Endodermal cell (in vitro differentiated cells): ENCODE measurements around the gene GPR84. TPM values are rescaled to one million over a fixed set of nuclear protein-coding genes. Genes with fewer than 3 reads are reported as not detected.

Experiments
- DNase-seq: peaks from one replicate; pipeline ENCODE4 v3.0.0-alpha.2; 2017
- H3K27ac ChIP-seq: 2 replicates; pipeline ENCODE4 v1.5.1; 2013; ENCODE audit warnings: mild to moderate bottlenecking, low read depth, low read length, moderate library complexity
- H3K27me3 ChIP-seq: 2 replicates; pipeline ENCODE4 v1.6.1; 2013; ENCODE audit warnings: mild to moderate bottlenecking, low read length, moderate library complexity; ENCODE audit not compliant: insufficient read depth, control insufficient read depth, poor library complexity, severe bottlenecking
- H3K36me3 ChIP-seq: 2 replicates; pipeline ENCODE4 v1.7.0; 2013; ENCODE audit warnings: mild to moderate bottlenecking, low read length, moderate library complexity; ENCODE audit not compliant: control insufficient read depth, insufficient read depth
- H3K4me1 ChIP-seq: one replicate; pipeline ENCODE4 v1.7.0; 2013; ENCODE audit warnings: low read length; ENCODE audit not compliant: control insufficient read depth, insufficient read depth
- H3K4me3 ChIP-seq: 2 replicates; pipeline ENCODE4 v1.5.1; 2013; ENCODE audit warnings: mild to moderate bottlenecking, low read length, moderate library complexity
- H3K9ac ChIP-seq: 2 replicates; pipeline ENCODE4 v1.6.1; 2013; ENCODE audit warnings: mild to moderate bottlenecking, low read length, moderate library complexity; ENCODE audit not compliant: poor library complexity, severe bottlenecking; ENCODE audit errors: extremely low read depth
- H3K9me3 ChIP-seq: 2 replicates; pipeline ENCODE4 v1.6.1; 2013; ENCODE audit warnings: mild to moderate bottlenecking, low read length, moderate library complexity; ENCODE audit not compliant: control insufficient read depth
- H3K27ac Mint-ChIP-seq: 2 replicates; pipeline ENCODE4 v1.8.0; 2020; ENCODE audit warnings: mixed read lengths
- H3K27me3 Mint-ChIP-seq: 2 replicates; pipeline ENCODE4 v1.8.0; 2021; ENCODE audit warnings: mild to moderate bottlenecking, mixed read lengths; ENCODE audit not compliant: insufficient read depth
- H3K36me3 Mint-ChIP-seq: 2 replicates; pipeline ENCODE4 v1.8.0; 2020; ENCODE audit warnings: low read depth, mixed read lengths
- H3K4me1 Mint-ChIP-seq: 2 replicates; pipeline ENCODE4 v1.8.0; 2020; ENCODE audit warnings: mixed read lengths
- H3K4me3 Mint-ChIP-seq: 2 replicates; pipeline ENCODE4 v1.8.0; 2020; ENCODE audit warnings: mild to moderate bottlenecking, moderate library complexity, mixed read lengths
- H3K9me3 Mint-ChIP-seq: 2 replicates; pipeline ENCODE4 v1.8.0; 2020; ENCODE audit warnings: mild to moderate bottlenecking, mixed read lengths
- WGBS, 2 experiments: methylation state at CpG; one replicate each; pipeline versions ENCODE4 v1.1.5 to v1.1.7; 2013; ENCODE audit warnings: missing lambda C conversion rate in 2 of 2, mixed read lengths in 1 of 2; ENCODE audit not compliant: insufficient coverage in 1 of 2, insufficient read length in 1 of 2; 5-methylcytosine and 5-hydroxymethylcytosine counted together
- total RNA-seq, 2 donors: library from RNA; stranded (reverse); fragmentation: NEBNext Ultra II Directional in 1 of 2; extraction: Animal tissue kit (Norgen Biotek cat#: 25700) in 1 of 2; gene quantifications; 2 replicates in 1 of 2; 3 replicates in 1 of 2; pipeline ENCODE4 v1.2.1, GENCODE V29; 2021
- TF ChIP-seq, protein P1 (sequence below): fragments of 200-600 bp; sonication (generic); conservative IDR thresholded peaks from 2 replicates; pipeline ENCODE4 v1.5.0; 2021; ENCODE audit warnings: antibody characterized with exemption, mild to moderate bottlenecking

Gene GPR84
- total RNA-seq, 2 donors from 2014 or later, result not detected

DNA sequence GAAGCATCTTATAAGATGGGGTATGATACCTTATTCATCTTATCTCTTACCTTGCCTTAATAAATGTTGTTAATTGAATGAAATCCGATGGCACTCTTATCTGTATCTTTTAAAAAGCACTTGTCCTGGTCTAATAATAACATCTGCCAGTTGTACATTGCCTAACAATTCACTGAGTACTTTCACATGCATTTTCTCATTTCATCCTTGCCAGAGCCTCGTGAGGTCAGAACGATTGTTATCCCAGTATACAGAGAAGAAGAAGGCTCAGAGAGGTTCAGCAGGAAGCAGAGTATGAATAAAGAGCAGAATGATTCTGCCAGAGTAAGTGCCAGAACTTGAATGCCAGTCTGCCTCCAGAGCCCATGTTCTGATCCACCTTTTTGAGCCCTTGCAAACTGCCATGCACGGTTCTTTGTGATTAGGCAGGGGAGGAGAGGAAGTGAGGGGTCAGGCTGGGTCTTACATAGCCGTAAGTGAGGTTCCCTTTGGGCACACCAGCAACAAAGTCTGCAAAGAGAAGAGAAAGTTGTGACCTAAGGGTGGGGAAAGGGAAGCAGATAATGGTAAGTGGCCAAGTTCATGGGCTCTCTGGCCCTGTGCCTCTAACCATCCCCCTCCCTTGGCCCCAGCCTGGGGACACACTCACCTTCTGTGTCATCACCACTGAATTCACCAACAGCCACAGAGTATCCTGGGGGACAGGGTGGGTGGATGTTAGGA is 43.1 kb upstream of the GPR84 start:
- Mint-ChIP-seq H3K9me3 (no peaks in the 10 kb centered on the region), H3K4me3 (no peak overlapping the region), H3K36me3 (peaks cover 81% of the 10 kb centered on the region), H3K27ac (no peak overlapping the region), H3K4me1 (peaks cover 6% of the 10 kb centered on the region), H3K27me3 (no peaks in the 10 kb centered on the region)
- no peaks in the 10 kb centered on the region for H3K9me3 ChIP-seq
- WGBS, 2 experiments, result 89 to 97% methylated on average over 3 to 5 of the region's 5 CpGs
- H3K36me3 ChIP-seq, result peaks cover 91% of the 10 kb centered on the region
- no peak overlapping the region for H3K9ac ChIP-seq
- TF ChIP-seq, protein P1, sequence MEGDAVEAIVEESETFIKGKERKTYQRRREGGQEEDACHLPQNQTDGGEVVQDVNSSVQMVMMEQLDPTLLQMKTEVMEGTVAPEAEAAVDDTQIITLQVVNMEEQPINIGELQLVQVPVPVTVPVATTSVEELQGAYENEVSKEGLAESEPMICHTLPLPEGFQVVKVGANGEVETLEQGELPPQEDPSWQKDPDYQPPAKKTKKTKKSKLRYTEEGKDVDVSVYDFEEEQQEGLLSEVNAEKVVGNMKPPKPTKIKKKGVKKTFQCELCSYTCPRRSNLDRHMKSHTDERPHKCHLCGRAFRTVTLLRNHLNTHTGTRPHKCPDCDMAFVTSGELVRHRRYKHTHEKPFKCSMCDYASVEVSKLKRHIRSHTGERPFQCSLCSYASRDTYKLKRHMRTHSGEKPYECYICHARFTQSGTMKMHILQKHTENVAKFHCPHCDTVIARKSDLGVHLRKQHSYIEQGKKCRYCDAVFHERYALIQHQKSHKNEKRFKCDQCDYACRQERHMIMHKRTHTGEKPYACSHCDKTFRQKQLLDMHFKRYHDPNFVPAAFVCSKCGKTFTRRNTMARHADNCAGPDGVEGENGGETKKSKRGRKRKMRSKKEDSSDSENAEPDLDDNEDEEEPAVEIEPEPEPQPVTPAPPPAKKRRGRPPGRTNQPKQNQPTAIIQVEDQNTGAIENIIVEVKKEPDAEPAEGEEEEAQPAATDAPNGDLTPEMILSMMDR, result no peak
- no peak for DNase-seq
- no peaks in the 10 kb centered on the region for H3K27me3 ChIP-seq
- no peak overlapping the region for H3K27ac ChIP-seq
- no peak overlapping the region for H3K4me3 ChIP-seq
- peaks cover 3% of the 10 kb centered on the region for H3K4me1 ChIP-seq

DNA sequence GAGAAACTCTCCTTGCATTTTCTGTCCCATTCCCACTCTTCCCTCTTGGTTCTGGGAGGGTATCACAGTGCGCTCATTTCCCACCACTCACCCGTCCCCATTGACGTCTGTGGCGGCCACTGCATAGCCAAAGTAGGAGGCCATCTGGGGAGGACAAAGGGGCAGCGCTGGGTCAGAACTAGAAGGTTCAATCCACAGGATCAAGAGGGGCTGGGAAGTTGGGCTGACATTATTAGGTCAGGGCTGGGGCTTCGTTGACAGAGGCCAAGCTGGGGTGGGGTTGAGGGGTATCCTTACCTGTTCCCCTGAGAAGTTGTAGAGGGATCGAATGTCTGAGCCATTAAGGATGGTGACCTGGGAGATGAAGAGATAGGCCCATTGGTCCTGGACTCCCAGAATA is 41.3 kb upstream of the GPR84 start:
- H3K27me3 ChIP-seq, result no peaks in the 10 kb centered on the region
- H3K9ac ChIP-seq, result no peak overlapping the region
- no peaks in the 10 kb centered on the region for H3K27me3 Mint-ChIP-seq
- peaks cover 88% of the 10 kb centered on the region for H3K36me3 Mint-ChIP-seq
- H3K4me1 Mint-ChIP-seq, result peaks cover 6% of the 10 kb centered on the region
- H3K36me3 ChIP-seq, result peaks cover 92% of the 10 kb centered on the region
- no peak overlapping the region for H3K27ac ChIP-seq
- H3K9me3 Mint-ChIP-seq, result no peaks in the 10 kb centered on the region
- 94% methylated on average over 7 of the region's 7 CpGs; no CpG with 5 or more reads in 1 of the 2 experiments for WGBS, 2 experiments
- H3K9me3 ChIP-seq, result no peaks in the 10 kb centered on the region
- no peak overlapping the region for H3K4me3 Mint-ChIP-seq
- TF ChIP-seq, protein P1, result no peak
- H3K4me3 ChIP-seq, result no peak overlapping the region
- peaks cover 3% of the 10 kb centered on the region for H3K4me1 ChIP-seq
- no peak for DNase-seq
- H3K27ac Mint-ChIP-seq, result no peak overlapping the region

DNA sequence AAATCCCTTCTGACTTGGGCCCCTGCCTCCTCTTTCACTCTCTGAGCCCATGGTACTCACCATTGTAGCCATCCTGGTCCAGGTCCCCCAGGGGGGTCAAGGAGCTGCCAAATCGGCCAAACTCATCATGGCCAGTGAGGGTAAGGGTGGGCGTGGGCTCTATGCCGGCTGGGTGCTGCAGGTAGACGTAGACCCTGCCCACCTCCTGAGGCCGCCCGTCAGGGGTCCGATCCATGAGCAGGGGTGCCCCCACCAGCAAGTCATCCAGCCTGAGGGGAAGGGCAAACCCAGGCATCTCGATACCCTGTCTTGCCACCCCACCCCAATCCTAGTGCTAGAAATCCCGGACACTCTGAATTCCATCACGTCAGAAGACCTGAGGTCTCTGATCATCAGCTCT is 40.8 kb upstream of the GPR84 start:
- H3K9ac ChIP-seq, result no peak overlapping the region
- WGBS, 2 experiments, result 93 to 94% methylated on average over 7 to 10 of the region's 10 CpGs
- peaks cover 92% of the 10 kb centered on the region for H3K36me3 ChIP-seq
- H3K27me3 ChIP-seq, result no peaks in the 10 kb centered on the region
- TF ChIP-seq, protein P1, result no peak
- H3K27ac Mint-ChIP-seq, result no peak overlapping the region
- no peak overlapping the region for H3K27ac ChIP-seq
- H3K4me3 Mint-ChIP-seq, result no peak overlapping the region
- H3K4me1 ChIP-seq, result peaks cover 3% of the 10 kb centered on the region
- H3K9me3 Mint-ChIP-seq, result no peaks in the 10 kb centered on the region
- H3K9me3 ChIP-seq, result no peaks in the 10 kb centered on the region
- peaks cover 6% of the 10 kb centered on the region for H3K4me1 Mint-ChIP-seq
- DNase-seq, result no peak
- peaks cover 87% of the 10 kb centered on the region for H3K36me3 Mint-ChIP-seq
- H3K27me3 Mint-ChIP-seq, result no peaks in the 10 kb centered on the region
- no peak overlapping the region for H3K4me3 ChIP-seq
